ENCODE measurements around the gene NKD2. TPM values are rescaled to one million over a fixed set of nuclear protein-coding genes. Genes with fewer than 3 reads are reported as not detected.

NKD2 gene
- total RNA-seq, 1 donor from 2014 or later, result 3.7 TPM

- TF ChIP-seq CTCF (IDR thresholded peaks at IDR 0.05; ENCODE audit: borderline replicate concordance), result no peak
- H3K36me3 ChIP-seq, result no peaks in the 10 kb centered on the region
- H3K27ac ChIP-seq (replicated peaks), result no peak overlapping the region
- intact Hi-C loops (cut with micrococcal nuclease), result no loop called here
- no peaks in the 10 kb centered on the region for H3K27me3 ChIP-seq (ENCODE audit: low read depth)
- H3K4me1 ChIP-seq, result no peaks in the 10 kb centered on the region
- H3K9me3 ChIP-seq (replicated peaks), result no peaks in the 10 kb centered on the region
- DNase-seq, result peak; percentile 6
- no peak overlapping the region for H3K4me3 ChIP-seq
Observed at GRCh38 chr5:1036504-1037122, 28.0 kb downstream of the NKD2 start.

GRCh38 chr5:1037123-1037670 lies 28.6 kb downstream of the NKD2 start:
- Histone ChIP-seq H3K9me3 (replicated peaks) (no peaks in the 10 kb centered on the region), H3K4me3 (no peak overlapping the region), H3K4me1 (no peaks in the 10 kb centered on the region), H3K27me3 (ENCODE audit: low read depth) (no peaks in the 10 kb centered on the region), H3K27ac (replicated peaks) (no peak overlapping the region), H3K36me3 (no peaks in the 10 kb centered on the region)
- intact Hi-C loops (cut with micrococcal nuclease), result no loop called here
- DNase-seq, result peak; percentile 21
- no peak for TF ChIP-seq CTCF (IDR thresholded peaks at IDR 0.05; ENCODE audit: borderline replicate concordance)

GRCh38 chr5:1037671-1038416 lies 29.2 kb downstream of the NKD2 start:
- intact Hi-C loops (cut with micrococcal nuclease), result no loop called here
- H3K4me3 ChIP-seq, result no peak overlapping the region
- no peaks in the 10 kb centered on the region for H3K27me3 ChIP-seq (ENCODE audit: low read depth)
- no peaks in the 10 kb centered on the region for H3K36me3 ChIP-seq
- peak; percentile 14 for DNase-seq
- H3K4me1 ChIP-seq, result no peaks in the 10 kb centered on the region
- H3K27ac ChIP-seq (replicated peaks), result no peak overlapping the region
- H3K9me3 ChIP-seq (replicated peaks), result no peaks in the 10 kb centered on the region
- no peak for TF ChIP-seq CTCF (IDR thresholded peaks at IDR 0.05; ENCODE audit: borderline replicate concordance)

- no peak overlapping the region for H3K4me3 ChIP-seq
- intact Hi-C loops (cut with micrococcal nuclease), result no loop called here
- no peaks in the 10 kb centered on the region for H3K9me3 ChIP-seq (replicated peaks)
- H3K27ac ChIP-seq (replicated peaks), result no peak overlapping the region
- H3K36me3 ChIP-seq, result no peaks in the 10 kb centered on the region
- no peaks in the 10 kb centered on the region for H3K4me1 ChIP-seq
- DNase-seq, result peak; percentile 7
- no peak for TF ChIP-seq CTCF (IDR thresholded peaks at IDR 0.05; ENCODE audit: borderline replicate concordance)
- no peaks in the 10 kb centered on the region for H3K27me3 ChIP-seq (ENCODE audit: low read depth)
Observed at GRCh38 chr5:1038417-1039209, 30.0 kb downstream of the NKD2 start.

- Histone ChIP-seq H3K36me3 (no peaks in the 10 kb centered on the region), H3K27ac (replicated peaks) (no peak overlapping the region), H3K9me3 (replicated peaks) (no peaks in the 10 kb centered on the region), H3K4me3 (no peak overlapping the region), H3K4me1 (no peaks in the 10 kb centered on the region), H3K27me3 (ENCODE audit: low read depth) (no peaks in the 10 kb centered on the region)
- no peak for TF ChIP-seq CTCF (IDR thresholded peaks at IDR 0.05; ENCODE audit: borderline replicate concordance)
- intact Hi-C loops (cut with micrococcal nuclease), result no loop called here
- DNase-seq, result peak; percentile 11
Observed at GRCh38 chr5:1039210-1039548, 30.6 kb downstream of the NKD2 start.

Data from left ventricle myocardium inferior (tissue), 1 donor.